Midbrain (tissue), 1 donor: ENCODE measurements around the gene FARP1.
"Not testable (repeated sequence)": the region's sequence is repeated elsewhere in the genome, so short reads cannot be mapped to it uniquely, and the experiment has no call there.

Source experiments
- DNase-seq: peaks from one replicate; lab custom pipeline; 2025; lab: John Stamatoyannopoulos, UW

FARP1 gene

DNA sequence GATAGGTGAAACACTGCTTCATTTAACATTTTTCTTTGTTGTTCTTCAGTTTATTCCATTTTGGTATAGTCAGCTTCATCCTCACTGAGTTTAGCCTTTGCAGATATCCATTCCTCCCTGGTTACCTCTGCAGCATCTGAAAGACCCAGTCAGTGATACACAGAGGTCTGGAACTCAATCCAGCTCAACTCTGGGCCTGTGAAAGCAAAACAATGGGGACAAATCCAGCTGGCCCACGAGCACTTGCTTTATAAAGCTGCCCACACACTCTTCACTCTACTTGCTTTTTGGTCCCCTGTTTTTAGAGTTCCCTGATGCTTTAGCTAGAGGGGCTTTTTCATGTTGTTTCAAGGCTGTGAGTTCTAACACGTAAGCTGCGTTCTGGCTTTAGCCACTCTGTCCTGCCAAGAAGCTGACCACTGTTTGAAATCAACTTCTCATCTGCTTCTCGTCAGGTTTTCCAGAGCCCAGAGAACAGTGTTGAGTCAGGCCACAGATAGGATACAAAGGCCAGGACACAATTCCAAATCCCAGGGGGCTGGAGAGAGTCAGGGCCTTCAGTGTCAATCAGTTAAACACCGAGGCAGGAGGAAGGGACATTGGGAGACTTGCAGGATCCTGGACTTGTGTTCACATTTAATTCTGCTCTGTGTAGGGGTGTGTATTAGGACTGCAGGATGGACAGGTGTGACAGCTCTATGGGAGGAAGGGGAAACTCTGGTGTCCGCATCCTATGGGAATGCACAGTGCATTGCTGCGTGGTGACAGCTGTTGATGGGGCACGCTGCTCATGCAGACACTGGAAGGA lies 117.7 kb downstream of the FARP1 start:
- no peak for DNase-seq

DNA sequence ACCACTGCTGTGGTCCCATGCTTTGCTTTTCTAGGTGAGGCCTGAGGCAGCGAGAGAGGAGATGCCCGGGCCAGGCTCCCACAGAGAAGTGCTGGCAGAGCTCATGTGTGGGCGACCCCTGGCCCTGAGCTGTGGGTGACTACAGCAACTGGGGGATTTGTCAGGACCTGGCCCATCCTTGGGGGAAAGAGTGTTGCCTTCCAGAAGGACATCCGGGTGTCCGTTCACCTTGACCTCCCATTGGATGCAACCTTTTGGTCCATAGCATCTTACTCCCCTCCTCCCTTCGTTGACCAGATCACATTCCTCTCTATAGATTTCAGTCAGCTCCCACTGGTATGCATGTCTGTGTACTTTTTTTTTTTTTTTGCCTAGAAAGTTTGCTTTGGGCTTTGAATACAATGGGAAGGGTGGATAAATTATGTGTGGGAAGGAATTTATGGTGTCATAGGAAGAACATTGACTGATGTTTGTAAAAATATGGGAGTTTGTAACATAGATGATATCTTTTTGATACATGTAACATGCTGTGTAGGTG lies 118.3 kb downstream of the FARP1 start:
- no peak for DNase-seq

DNA sequence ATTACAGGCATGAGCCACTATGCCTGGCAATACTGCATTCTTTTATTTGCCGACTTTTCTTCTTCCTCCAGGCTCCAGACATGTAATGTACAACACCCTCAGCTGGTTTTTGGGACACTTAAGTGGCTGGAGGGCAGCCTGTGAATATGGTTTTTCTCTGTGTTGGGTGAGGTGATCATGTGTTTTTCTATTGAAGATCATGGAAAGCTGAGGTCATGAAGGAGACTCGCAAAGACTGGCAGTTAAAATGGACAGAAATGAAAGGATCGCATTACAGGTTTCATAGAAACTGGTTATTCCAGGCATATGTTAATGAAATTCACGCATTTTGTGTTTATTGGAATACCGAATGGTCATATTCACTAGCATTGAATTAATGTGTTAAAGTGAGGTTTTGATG lies 119.4 kb downstream of the FARP1 start:
- DNase-seq, result no peak

DNA sequence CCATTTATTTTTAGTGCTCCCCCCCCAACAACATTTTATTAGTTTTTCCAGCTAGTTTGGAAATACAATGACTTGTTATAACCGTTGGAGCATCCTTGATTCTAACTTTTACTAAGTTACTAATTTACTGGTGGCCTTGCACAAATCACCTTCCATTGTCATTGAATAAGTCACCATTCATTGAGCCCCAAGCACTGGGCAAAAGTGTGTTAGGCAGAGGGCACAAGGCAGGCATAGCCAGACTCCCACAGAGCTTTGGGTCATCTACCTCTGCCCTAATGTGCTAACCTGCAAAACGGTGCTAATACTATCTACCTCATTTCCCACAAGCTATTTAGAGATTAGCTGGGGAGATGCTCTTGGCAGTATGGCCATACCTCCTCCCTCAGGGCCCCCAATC lies 120.9 kb downstream of the FARP1 start:
- DNase-seq, result no peak

DNA sequence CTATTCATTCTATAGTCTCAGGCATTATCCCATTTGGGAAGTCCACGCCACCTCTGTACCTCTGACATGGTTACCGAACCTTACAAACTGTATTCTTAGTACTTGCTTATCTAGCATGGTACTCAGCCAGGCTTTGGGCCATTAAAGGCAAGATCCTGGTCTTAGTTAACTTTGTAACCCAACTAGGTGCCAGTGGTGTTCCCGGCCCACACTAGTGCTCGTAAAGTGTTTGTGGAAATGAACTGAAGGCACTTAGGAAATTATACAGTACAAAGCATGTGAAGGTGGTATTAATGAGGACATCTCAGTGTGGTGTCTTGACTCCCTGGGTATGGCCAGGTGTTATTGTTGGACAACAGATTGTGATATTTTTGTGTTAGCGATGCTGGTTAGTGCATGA lies 122.0 kb downstream of the FARP1 start:
- DNase-seq, result no peak

DNA sequence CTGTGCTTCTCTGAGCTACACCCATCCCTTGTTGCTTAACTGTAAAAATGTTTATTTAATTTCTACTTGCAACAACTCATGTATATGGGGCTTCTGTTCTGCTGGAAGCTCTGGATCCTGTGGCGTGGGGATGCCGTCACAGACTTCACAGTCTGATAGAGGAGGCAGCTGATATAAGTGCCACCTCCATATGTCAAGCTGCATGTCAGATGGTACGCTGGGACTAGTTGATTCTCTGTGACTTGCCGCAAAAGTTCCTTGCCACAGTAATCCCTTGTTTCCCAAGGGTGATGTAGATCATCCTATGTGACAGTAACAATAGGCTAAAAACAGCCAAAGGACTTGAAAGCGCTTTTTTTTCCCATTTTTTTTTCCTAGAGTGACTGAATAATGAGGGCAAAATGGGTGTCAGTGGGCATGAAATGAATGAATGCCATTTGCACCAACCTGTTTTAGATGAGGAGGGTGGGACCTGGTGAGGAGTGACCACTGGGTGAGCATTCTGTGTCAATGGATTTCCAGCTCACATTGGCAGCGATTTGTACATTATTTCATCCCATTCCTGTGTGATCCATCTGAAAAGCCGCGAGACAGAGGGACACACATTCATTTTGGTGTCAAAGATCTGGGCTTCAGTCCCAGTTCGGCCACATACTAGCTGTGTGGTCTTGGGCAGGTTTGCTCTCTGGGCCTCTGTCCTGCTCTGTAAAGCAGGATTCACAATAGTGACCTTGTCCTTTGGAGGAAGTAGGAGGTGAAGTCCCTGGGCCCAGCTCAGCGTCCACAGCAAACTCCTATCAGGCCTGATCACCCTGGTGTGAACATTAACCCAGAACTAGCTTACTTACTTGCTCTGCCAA lies 123.0 kb downstream of the FARP1 start:
- no peak for DNase-seq

DNA sequence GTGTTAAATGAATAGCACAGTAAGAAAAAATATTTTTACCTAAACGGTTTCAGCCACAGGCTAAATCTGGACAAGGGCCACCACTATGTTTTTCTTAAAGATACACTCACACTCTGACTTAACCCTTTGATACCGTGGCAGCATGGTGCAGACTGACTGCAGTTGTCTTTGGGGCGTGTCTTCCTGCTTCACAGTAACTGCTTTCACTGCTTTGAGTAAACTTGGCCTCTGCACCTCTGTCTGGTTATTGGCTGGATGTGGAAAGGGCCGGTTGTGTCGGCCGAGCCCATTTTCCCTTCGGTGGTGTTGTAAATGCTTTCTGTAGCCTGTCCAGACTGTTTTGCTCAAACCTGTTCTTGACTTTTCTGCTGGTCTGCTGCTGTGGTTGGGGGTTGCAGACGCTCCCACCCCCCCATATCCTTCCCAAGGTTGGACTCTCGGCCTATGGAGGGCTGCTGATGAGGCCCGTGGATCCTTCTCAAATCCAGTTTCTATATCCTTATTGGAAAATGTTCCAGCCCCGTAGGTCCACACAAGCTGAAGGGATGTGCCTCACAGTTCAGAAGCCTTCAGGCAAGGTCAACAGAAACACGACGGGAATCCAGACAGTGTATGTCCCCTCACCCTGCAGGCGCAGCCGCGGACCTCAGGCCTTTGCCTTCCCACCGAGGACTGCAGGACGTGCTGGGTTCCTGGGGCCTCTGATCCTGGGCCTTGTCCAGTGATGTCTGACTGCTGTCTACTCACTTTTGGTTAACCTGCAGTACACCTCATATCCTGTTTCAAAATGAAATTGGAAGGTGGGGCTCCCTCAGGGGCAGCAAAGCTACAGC lies 124.4 kb downstream of the FARP1 start:
- DNase-seq, result no peak

DNA sequence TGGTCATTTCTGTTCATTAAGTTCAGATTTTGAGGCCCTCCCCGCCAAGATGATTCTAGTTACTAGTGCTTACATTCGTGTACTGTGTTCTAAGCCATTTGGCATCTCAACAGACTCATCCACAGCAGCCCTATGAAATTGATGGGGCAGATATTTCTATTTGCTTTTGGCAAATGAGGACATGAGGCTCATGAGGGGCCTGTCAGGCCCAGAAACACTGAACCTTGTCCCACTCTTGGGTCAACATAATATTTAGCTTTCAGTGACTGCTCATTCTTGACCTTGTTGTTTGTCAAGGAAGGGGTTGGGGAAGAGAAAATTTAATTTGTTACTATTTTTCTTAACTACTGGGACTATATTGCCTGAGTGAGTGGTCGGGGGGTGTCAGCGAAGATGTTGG lies 126.5 kb downstream of the FARP1 start:
- DNase-seq, result no peak

DNA sequence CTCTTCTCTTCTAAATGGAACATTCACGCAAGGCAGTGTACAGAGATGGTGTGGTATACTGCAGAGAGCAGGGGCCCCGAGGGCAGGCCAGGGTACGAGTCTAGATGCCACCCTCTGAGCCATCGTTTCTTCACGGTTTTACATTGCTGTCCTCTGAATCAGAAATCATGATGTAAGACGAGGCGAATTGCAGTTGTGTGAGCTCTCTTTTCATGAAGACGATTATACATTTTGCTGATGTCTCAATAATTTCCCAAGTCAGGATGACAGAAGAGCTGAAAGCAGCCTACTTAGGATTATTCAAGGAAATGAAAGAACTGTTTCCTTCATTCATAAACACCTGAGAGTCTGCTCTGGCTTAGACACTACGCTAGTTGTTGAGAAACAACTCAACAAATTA lies 127.9 kb downstream of the FARP1 start:
- no peak for DNase-seq

DNA sequence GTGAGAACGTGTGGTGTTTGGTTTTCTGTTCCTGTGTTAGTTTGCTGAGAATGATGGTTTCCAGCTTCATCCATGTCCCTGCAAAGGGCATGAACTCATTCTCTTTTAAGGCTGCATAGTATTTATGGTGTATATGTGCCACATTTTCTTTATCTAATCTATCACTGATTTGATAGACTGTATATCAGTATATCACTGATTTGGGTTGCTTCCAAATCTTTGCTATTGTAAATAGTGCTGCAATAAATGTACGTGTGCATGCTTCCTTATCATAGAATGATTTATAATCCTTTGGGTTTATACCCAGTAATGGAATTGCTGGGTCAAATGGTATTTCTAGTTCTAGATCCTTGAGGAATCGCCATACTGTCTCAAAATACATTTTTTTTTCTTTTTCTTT lies 128.8 kb downstream of the FARP1 start:
- DNase-seq, result not testable (repeated sequence)

DNA sequence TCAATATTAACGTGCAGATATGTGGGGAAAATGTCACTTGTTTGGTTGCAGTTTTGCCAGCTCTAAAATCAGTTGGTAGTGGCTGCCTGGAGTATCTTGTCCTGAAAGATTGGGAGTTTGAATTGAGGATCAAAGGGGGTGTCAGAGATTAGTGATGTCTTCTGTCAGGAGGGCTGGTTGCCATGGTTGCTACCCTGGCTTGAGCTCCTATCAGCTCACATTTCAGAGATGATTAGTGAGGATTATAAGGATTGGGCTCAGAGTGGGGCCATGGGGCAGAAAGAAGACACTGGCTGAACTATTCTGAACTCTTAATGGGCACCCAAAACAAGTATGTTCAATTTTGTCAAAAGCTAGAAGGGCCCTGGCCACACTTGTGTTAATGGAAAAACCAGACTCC lies 129.7 kb downstream of the FARP1 start:
- no peak for DNase-seq

DNA sequence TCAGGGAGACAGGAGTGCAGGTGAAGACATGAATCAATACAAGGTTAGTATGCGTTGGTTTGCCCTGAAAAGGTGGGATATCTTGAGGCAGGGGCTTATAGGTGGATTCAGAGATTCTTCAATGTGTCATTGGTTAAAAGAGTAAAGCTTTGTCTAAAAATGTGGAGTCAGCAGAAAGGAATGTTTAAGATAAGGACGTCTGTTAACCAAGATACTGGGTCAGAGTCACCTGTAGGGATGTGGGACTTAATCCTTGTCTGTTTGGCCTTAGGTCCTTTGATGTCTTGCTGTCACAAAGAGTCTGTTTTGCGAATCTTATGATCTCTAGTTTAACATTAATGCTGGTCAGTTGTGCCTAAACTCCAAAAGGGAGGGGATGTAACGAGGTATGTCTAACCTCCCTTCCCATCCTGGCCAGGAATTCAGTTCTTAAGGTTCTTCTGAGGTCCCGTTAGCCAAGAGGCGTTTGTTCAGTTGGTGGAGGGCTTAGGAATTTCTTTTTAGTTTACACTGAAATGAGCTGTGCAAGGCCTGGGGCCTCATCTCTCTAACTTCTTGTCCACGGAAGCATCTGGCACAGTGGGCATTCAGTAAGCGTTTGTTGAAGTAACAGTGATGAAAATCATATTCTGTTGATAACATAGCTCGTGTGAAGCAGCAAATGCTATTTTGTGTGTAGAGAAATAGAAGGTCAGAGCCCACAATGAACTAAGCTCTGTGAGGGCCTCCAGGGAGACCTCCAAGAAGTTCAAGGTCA lies 130.4 kb downstream of the FARP1 start:
- no peak for DNase-seq

DNA sequence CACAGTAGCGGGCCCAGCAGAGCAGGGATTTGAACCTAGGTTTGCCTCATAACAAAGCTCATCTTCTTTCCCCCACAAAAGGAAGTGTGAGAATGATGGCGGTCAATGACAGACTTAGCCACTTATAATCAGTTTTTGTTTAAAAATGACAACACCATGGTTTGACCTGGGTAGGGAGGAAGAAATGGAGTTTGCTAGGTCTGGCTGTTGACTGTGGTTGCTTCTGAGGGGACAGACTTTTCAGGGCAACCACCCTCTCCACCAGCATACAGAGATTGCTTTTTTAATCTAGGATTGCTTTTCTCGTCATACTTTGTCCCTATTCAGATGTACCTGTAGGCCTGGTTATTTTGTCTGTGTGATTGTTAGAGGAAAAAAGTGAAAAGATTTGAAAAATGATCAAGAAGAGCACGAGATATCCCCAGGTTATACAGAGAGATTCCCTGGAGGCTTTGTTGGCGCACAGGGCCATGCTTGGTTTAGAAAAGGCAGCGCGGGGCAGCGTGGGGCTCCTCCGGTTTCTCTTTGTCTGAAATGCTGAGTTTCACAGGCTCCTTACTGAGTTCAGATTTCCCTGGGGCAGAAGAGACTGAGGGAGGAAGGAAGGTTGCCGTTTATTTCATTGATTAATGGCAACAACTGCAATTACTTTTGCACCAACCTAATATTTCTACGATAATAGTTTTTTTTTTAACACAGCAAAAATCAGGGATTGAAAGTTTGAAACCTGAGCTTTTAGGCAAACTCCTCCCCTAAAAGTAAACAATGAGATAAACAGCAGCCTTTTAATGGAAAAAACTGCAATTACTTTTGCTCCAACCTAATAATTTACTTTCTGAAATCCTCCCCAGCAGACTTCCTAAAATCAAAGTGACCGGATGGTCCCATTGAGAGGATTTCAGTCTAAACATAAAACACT lies 131.2 kb downstream of the FARP1 start:
- DNase-seq, result no peak

DNA sequence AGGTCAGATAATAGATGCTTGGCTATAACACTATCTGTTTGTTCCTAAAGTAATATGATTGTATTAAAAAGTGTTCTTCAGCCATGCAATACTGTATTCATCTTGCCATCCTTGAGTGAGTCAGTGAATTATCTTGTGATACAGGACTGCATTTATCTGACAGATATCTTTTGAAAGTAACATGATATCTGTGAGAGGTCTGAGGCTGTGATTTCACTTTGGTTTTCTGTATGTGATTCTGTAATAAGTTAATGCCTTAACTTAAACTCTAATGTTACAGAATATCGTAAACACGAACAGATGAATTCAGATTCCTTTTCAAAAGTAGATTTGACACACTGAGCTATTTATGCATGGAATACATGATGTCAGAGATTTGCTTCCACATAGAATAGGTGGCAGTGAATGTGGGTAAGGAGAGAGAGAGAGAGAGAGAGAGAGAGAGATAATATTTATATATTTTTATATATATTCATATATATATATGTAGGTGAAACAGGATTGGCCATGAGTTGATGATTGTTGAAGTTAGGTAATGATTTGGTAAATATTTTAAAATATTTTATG lies 132.1 kb downstream of the FARP1 start:
- DNase-seq, result no peak

DNA sequence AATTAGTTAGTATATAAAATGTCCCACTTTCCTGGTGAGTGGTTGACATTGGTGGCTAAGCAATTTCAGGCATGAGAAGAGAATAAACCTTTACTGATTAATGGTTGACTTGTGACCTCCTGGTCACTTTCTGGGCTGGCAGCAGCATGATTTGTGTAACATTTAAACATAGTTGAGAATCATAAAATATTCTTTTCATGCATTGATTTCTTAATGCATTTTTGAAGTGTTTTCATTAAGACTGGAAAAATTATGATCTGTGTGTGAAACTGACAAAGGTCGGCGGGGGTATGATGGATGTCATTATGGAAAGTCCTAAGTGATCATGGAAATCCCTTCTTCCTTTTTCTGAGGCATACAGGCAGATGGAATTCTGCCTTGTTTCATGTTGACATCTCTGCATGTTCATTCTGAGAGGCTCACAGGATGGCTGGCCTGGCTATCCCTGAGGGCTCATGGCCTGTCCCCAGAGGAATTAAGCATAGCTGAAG lies 132.8 kb downstream of the FARP1 start:
- no peak for DNase-seq

DNA sequence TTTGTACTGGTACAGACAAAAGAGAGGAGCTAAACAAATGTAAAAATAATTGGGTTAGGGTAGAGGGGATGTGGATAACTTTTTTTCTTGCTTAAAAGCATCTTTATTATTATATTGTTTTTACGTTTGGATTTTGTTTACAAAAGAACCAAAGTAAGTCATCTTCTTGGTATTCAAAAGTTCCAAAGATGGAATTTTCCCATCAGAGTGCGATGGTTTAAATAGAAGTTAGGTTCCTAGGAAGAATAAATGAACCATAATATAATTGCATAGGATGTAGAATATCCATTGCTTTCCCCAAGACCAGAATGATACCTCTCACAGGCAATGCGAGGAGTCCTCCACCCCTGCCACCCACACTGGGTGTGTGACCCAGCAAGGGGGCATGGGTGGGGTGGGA lies 133.6 kb downstream of the FARP1 start:
- no peak for DNase-seq

DNA sequence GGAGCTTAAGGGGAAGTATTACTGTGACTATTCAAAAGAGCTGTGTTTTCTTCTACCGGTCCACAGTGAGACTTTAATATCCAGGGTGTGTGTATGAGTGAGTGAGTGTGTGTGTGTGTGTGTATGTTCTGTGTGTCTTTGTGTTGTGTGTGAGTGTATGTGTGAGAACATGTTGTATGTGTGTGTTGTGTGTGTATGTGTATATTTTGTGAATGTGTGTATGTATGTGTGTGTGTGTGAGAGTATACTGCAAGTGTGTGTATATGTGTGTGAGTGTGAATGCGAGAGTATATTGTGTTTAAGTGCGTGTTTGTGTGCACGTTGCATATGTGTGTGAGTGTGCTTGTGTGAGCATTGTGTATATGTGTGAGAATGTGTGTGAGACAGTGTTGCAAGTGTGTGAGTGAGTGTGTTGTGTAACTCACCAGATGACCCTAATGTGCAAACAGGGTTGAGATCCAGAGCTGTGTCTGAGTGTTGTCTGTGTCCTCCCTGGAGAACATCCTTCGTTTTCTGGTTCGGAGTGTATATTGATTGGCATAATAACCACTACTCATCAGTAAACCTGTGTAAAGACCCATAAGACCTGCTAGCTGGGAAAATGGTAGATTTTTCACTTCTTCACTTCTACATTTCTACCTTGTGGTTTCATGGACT lies 135.3 kb downstream of the FARP1 start:
- no peak for DNase-seq

DNA sequence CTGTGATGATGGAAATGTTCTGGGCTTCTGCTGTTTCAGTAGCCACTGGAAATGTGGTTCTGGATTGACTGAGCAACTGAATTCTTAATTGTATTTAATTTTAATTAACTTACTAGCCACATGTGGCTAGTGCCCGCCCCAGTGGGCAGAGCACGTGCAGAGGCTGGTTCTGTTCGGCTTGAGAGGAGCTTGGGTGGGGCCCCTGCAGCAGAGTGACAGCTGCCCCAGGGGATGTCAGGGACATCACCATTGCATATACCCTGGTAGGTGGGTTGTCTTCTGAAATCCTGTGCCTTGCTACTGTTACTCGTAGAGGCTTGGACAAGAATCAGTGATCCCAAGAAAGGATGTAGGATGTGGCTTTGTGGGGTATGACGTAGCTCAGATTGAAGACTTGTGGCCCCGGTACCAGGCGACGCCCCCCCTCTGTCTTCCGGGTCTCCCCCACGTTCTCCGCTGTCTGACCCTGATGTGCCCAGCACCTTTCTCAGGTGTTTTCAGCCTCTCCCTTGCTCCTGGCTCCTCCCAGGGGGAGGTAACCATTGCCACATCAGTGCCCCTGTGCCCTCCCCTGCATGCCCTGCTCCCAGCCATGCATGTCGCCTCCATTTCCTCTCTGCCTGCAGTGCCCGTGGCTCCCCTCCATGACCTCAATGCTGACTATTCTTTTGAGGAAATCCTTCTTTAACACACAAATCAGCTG lies 136.7 kb downstream of the FARP1 start:
- no peak for DNase-seq

DNA sequence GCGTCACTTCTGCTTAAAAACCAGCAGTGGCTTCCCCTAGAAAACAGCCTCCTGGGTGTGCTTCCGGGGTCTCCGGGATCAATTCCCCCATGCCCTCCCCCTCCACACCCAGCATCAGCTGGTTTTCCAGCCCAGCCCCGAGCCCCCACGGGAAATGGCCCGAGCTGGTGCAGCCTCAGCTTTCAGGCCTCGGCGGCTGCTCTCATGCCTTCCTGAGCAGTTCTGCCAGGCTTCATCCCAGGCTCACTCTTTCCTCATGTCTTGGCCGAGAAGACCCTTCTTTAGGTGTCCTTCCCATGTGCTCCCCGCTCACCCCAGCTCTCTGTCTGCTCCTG lies 137.2 kb downstream of the FARP1 start:
- no peak for DNase-seq
